HepG2 (cell line): ENCODE measurements around the gene SMURF1. TPM values are rescaled to one million over a fixed set of nuclear protein-coding genes. Genes with fewer than 3 reads are reported as not detected.

ENCODE experiments used
- BHLHE40 ChIP-seq: IDR thresholded peaks from 2 replicates; pipeline ENCODE4 v1.6.1; 2011; ENCODE audit warnings: low read length, improper control_type of control experiment
- ERF ChIP-seq: IDR thresholded peaks from 2 replicates; pipeline ENCODE4 v1.6.1; 2018; ENCODE audit warnings: missing biosample characterization, missing genetic modification reagents
- IKZF5 ChIP-seq: IDR thresholded peaks from 2 replicates; pipeline ENCODE4 v1.6.1; 2018; ENCODE audit warnings: missing genetic modification reagents, mild to moderate bottlenecking, missing compliant biosample characterization
- NCOA1 ChIP-seq: sonication (generic); formaldehyde crosslinking; IDR thresholded peaks from 2 replicates; pipeline ENCODE4 v1.9.0; 2021; ENCODE audit warnings: missing genetic modification reagents
- RXRA ChIP-seq: sonication (generic); formaldehyde crosslinking; IDR thresholded peaks from 2 replicates; pipeline ENCODE4 v1.5.1; 2020; ENCODE audit warnings: missing genetic modification reagents
- SAP130 ChIP-seq: IDR thresholded peaks from 2 replicates; pipeline ENCODE4 v1.6.1; 2016; ENCODE audit warnings: low read depth
- SIN3B ChIP-seq: fragments of 150-350 bp; IDR thresholded peaks from 2 replicates; pipeline ENCODE4 v1.6.1; 2014; ENCODE audit warnings: low read length
- SUZ12 ChIP-seq: fragments of 150-350 bp; IDR thresholded peaks from 2 replicates; pipeline ENCODE4 v1.6.1; 2014; ENCODE audit warnings: low read depth, low read length
- ZBTB38 ChIP-seq: sonication (generic); formaldehyde crosslinking; IDR thresholded peaks from 2 replicates; pipeline ENCODE4 v1.5.1; 2020; ENCODE audit warnings: mild to moderate bottlenecking, missing genetic modification reagents
- ZFP62 ChIP-seq: sonication (generic); formaldehyde crosslinking; IDR thresholded peaks from 2 replicates; pipeline ENCODE4 v1.4.0; 2020; ENCODE audit warnings: missing genetic modification reagents
- ZNF180 ChIP-seq: sonication (generic); formaldehyde crosslinking; IDR thresholded peaks from 2 replicates; pipeline ENCODE4 v1.4.0; 2020; ENCODE audit warnings: low read depth, missing genetic modification reagents, borderline replicate concordance
- ZNF691 ChIP-seq: sonication (generic); formaldehyde crosslinking; IDR thresholded peaks from 2 replicates; pipeline ENCODE4 v1.4.0; 2020; ENCODE audit warnings: missing genetic modification reagents, low read depth, mild to moderate bottlenecking, borderline replicate concordance
- ZNF773 ChIP-seq: sonication (generic); formaldehyde crosslinking; IDR thresholded peaks from 2 replicates; pipeline ENCODE4 v1.4.0; 2020; ENCODE audit warnings: missing genetic modification reagents, borderline replicate concordance
- polyA plus RNA-seq, 8 experiments: library from polyadenylated mRNA; depleted of rRNA in 3 of 8; stranded (reverse) in 7 of 8; unstranded in 1 of 8; fragments of >200 nt; fragmentation: Illumina TruSeq in 4 of 8; extraction: Trizol in 4 of 8; gene quantifications; 2 replicates each; pipeline versions ENCODE4 v1.2.1 to v1.2.3, GENCODE V29; 2011 to 2016; ENCODE audit warnings: low read depth in 4 of 8, missing spikeins in 1 of 8, mixed read lengths in 1 of 8; ENCODE audit not compliant: insufficient read depth in 1 of 8
- total RNA-seq, 5 experiments: library from RNA; depleted of rRNA; stranded (reverse); fragments of >200 nt; fragmentation: Illumina TruSeq; extraction: Trizol; gene quantifications; 2 replicates each; pipeline ENCODE4 v1.2.3, GENCODE V29; 2016; ENCODE audit warnings: low read depth in 1 of 5
- TF ChIP-seq, protein P1 (sequence below): sonication (generic); formaldehyde crosslinking; IDR thresholded peaks from 2 replicates; pipeline ENCODE4 v1.4.0; 2020; ENCODE audit warnings: mild to moderate bottlenecking, missing genetic modification reagents, borderline replicate concordance
- TF ChIP-seq, protein P2 (sequence below): IDR thresholded peaks from 2 replicates; pipeline ENCODE4 v1.6.1; 2012; ENCODE audit warnings: low read depth, low read length, improper control_type of control experiment
- TF ChIP-seq, protein P3 (sequence below): IDR thresholded peaks from 2 replicates; pipeline ENCODE4 v1.6.1; 2016; ENCODE audit warnings: low read depth, borderline replicate concordance
- TF ChIP-seq, protein P4 (sequence below): IDR thresholded peaks from 2 replicates; pipeline ENCODE4 v1.6.1; 2016; ENCODE audit warnings: low read depth, control low read depth

Gene SMURF1
- total and polyA plus RNA-seq, 2 of the 13 experiments (the other 11 are each of a cell fraction or from before 2014, with no cell fraction given): 8.3 to 11.1 TPM

DNA sequence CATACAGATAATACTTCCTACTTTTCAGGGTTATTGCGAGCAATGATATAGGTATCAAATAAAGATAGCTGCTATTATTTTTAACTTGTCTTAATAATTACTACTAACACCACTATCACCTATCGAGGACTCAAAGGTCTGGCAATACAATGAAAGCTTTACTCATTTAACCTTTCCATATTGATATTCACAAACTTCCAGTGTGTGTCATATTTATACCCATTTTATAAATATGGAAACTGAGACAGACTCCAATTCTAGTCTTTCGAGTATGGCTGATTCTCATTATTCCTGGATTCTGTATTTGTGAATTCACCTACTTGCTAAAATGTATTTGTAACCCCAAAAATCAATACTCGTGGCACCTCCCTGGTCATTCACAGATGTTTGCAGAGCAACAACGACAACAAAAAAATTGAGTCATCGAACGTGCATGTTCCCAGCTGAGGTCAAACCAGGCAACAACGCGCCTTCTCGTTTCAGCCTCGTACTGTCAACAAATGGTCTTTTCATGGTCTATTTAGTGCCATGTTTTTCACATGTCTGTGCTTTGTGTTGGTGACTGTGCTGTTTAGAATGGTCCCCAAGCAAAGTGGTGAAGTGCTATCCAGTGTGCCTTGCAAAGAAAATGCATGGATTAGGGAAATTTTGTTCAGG is 51.7 kb downstream of the SMURF1 start (continued):
- no peak for TF ChIP-seq SIN3B
- TF ChIP-seq IKZF5: peak; percentile 77
- TF ChIP-seq ZNF773 (CRISPR knock-in tag): no peak
- TF ChIP-seq, protein P1, sequence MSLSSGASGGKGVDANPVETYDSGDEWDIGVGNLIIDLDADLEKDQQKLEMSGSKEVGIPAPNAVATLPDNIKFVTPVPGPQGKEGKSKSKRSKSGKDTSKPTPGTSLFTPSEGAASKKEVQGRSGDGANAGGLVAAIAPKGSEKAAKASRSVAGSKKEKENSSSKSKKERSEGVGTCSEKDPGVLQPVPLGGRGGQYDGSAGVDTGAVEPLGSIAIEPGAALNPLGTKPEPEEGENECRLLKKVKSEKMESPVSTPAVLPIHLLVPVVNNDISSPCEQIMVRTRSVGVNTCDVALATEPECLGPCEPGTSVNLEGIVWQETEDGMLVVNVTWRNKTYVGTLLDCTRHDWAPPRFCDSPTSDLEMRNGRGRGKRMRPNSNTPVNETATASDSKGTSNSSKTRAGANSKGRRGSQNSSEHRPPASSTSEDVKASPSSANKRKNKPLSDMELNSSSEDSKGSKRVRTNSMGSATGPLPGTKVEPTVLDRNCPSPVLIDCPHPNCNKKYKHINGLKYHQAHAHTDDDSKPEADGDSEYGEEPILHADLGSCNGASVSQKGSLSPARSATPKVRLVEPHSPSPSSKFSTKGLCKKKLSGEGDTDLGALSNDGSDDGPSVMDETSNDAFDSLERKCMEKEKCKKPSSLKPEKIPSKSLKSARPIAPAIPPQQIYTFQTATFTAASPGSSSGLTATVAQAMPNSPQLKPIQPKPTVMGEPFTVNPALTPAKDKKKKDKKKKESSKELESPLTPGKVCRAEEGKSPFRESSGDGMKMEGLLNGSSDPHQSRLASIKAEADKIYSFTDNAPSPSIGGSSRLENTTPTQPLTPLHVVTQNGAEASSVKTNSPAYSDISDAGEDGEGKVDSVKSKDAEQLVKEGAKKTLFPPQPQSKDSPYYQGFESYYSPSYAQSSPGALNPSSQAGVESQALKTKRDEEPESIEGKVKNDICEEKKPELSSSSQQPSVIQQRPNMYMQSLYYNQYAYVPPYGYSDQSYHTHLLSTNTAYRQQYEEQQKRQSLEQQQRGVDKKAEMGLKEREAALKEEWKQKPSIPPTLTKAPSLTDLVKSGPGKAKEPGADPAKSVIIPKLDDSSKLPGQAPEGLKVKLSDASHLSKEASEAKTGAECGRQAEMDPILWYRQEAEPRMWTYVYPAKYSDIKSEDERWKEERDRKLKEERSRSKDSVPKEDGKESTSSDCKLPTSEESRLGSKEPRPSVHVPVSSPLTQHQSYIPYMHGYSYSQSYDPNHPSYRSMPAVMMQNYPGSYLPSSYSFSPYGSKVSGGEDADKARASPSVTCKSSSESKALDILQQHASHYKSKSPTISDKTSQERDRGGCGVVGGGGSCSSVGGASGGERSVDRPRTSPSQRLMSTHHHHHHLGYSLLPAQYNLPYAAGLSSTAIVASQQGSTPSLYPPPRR (CRISPR knock-in tag): peak; percentile 77; the same call in 1 of the 2 replicates
- TF ChIP-seq ZNF691 (CRISPR knock-in tag): 0 out of 2 replicates have a peak, but pooled peaks have one; percentile 65
- peak; percentile 50; the same call in 1 of the 2 replicates for TF ChIP-seq ZBTB38 (CRISPR knock-in tag)
- peak; percentile 98 for TF ChIP-seq BHLHE40
- TF ChIP-seq ZNF180 (CRISPR knock-in tag): no peak
- TF ChIP-seq, protein P2, sequence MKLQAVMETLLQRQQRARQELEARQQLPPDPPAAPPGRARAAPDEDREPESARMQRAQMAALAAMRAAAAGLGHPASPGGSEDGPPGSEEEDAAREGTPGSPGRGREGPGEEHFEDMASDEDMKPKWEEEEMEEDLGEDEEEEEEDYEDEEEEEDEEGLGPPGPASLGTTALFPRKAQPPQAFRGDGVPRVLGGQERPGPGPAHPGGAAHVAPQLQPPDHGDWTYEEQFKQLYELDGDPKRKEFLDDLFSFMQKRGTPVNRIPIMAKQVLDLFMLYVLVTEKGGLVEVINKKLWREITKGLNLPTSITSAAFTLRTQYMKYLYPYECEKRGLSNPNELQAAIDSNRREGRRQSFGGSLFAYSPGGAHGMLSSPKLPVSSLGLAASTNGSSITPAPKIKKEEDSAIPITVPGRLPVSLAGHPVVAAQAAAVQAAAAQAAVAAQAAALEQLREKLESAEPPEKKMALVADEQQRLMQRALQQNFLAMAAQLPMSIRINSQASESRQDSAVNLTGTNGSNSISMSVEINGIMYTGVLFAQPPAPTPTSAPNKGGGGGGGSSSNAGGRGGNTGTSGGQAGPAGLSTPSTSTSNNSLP: peak; percentile 85
- no peak for TF ChIP-seq SUZ12
- TF ChIP-seq, protein P3, sequence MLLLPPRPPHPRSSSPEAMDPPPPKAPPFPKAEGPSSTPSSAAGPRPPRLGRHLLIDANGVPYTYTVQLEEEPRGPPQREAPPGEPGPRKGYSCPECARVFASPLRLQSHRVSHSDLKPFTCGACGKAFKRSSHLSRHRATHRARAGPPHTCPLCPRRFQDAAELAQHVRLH (CRISPR knock-in tag): 0 out of 2 replicates have a peak, but pooled peaks have one; percentile 57
- no peak for TF ChIP-seq ZFP62
- TF ChIP-seq SAP130 (CRISPR knock-in tag): peak; percentile 71
- 0 out of 2 replicates have a peak, but pooled peaks have one; percentile 41 for TF ChIP-seq NCOA1 (CRISPR knock-in tag)
- peak; percentile 58; the same call in 1 of the 2 replicates for TF ChIP-seq ERF (CRISPR knock-in tag)
- peak; percentile 95; the same call in 1 of the 2 replicates for TF ChIP-seq RXRA (CRISPR knock-in tag)
- TF ChIP-seq, protein P4, sequence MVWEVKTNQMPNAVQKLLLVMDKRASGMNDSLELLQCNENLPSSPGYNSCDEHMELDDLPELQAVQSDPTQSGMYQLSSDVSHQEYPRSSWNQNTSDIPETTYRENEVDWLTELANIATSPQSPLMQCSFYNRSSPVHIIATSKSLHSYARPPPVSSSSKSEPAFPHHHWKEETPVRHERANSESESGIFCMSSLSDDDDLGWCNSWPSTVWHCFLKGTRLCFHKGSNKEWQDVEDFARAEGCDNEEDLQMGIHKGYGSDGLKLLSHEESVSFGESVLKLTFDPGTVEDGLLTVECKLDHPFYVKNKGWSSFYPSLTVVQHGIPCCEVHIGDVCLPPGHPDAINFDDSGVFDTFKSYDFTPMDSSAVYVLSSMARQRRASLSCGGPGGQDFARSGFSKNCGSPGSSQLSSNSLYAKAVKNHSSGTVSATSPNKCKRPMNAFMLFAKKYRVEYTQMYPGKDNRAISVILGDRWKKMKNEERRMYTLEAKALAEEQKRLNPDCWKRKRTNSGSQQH (CRISPR knock-in tag): peak; percentile 93
